Lower leg skin (tissue), 3 donors: ENCODE measurements around the gene TUBA1C.

Source experiments
- CTCF ChIP-seq, 3 donors: fragments of 450-650 bp; IDR thresholded peaks; one replicate each; pipeline ENCODE4 v1.5.1; 2016; ENCODE audit warnings: antibody characterized with exemption in 3 of 3, mild to moderate bottlenecking in 3 of 3, moderate library complexity in 2 of 3
- POLR2A ChIP-seq, 2 donors: fragments of 450-650 bp; IDR thresholded peaks; one replicate each; pipeline ENCODE4 v1.6.1; 2016 to 2017; ENCODE audit warnings: antibody characterized with exemption in 2 of 2, mild to moderate bottlenecking in 1 of 2, moderate library complexity in 1 of 2

- TF ChIP-seq CTCF (IDR thresholded peaks at IDR 0.05) = no peak
- no peak for TF ChIP-seq POLR2A (IDR thresholded peaks at IDR 0.05)
Observed at GRCh38 chr12:49273726-49274395, 9.0 kb downstream of the TUBA1C start.
